IMR-90 (cell line): Measurements from ENCODE around the gene EXTL2. TPM values are rescaled to one million over a fixed set of nuclear protein-coding genes. Genes with fewer than 3 reads are reported as not detected.

Experiments used
- ATAC-seq: fragments of 200-7000 bp; cut with Tn5 transposase; 2 replicates; pipeline ENCODE4 v1.9.1; 2020; ENCODE audit warnings: low read depth, mild to moderate bottlenecking, moderate library complexity
- BruUV-seq: library from RNA; stranded (reverse); fragments of 400-500 nt; replicated peaks from 2 replicates; lab custom pipeline; 2021; lab: Mats Ljungman, UMichigan
- CTCF ChIA-PET: fragments of 300-600 bp; formaldehyde crosslinking; extraction: SDS; loops from one replicate; lab custom pipeline; 2021; ENCODE audit warnings: antibody characterized with exemption; lab: Yijun Ruan, JAX
- POLR2A ChIA-PET: fragments of 300-600 bp; sonication (Branson Sonifier 250); formaldehyde crosslinking; loops from one replicate; lab custom pipeline; 2022; ENCODE audit warnings: antibody characterized with exemption; ENCODE audit not compliant: unreplicated experiment; lab: Charles Lee
- DNase-seq: peaks from one replicate; pipeline ENCODE4 v3.0.0; 2013
- H2AFZ ChIP-seq: replicated peaks from 2 replicates; pipeline ENCODE3; 2013; ENCODE audit warnings: low read length, mild to moderate bottlenecking; ENCODE audit not compliant: poor library complexity
- H2AK5ac ChIP-seq: 2 replicates; pipeline ENCODE4 v1.6.1; 2013; ENCODE audit warnings: low read depth, low read length, inconsistent platforms
- H2AK9ac ChIP-seq: replicated peaks from 2 replicates; pipeline ENCODE3; 2013; ENCODE audit warnings: mild to moderate bottlenecking, low read depth, low read length, moderate library complexity; ENCODE audit not compliant: poor library complexity
- H2BK120ac ChIP-seq: 2 replicates; pipeline ENCODE4 v1.6.1; 2013; ENCODE audit warnings: low read depth, low read length, inconsistent platforms
- H2BK15ac ChIP-seq: 3 replicates; pipeline ENCODE4 v1.6.1; 2013; ENCODE audit warnings: low read depth, low read length, inconsistent platforms
- H2BK20ac ChIP-seq: 2 replicates; pipeline ENCODE4 v1.6.1; 2013; ENCODE audit warnings: low read depth, mild to moderate bottlenecking, inconsistent platforms, low read length, moderate library complexity
- H2BK5ac ChIP-seq: 2 replicates; pipeline ENCODE4 v1.6.1; 2013; ENCODE audit warnings: mild to moderate bottlenecking, low read depth, low read length, inconsistent platforms; ENCODE audit not compliant: poor library complexity, severe bottlenecking
- H3K14ac ChIP-seq: replicated peaks from 2 replicates; pipeline ENCODE4 v1.6.1; 2013; ENCODE audit warnings: low read depth, low read length, inconsistent platforms
- H3K18ac ChIP-seq: 2 replicates; pipeline ENCODE4 v1.6.1; 2013; ENCODE audit warnings: low read depth, low read length, control low read depth
- H3K23ac ChIP-seq: 2 replicates; pipeline ENCODE4 v1.6.1; 2013; ENCODE audit warnings: low read depth, low read length, inconsistent platforms
- H3K27ac ChIP-seq: 2 replicates; pipeline ENCODE4 v1.5.1; 2013; ENCODE audit warnings: mild to moderate bottlenecking, control low read depth, low read length; ENCODE audit not compliant: insufficient read depth
- H3K27me3 ChIP-seq: 2 replicates; pipeline ENCODE4 v1.6.1; 2013; ENCODE audit warnings: low read length; ENCODE audit not compliant: control insufficient read depth, insufficient read depth
- H3K36me3 ChIP-seq: 2 replicates; pipeline ENCODE4 v1.6.1; 2013; ENCODE audit warnings: low read length, mixed read lengths; ENCODE audit not compliant: control insufficient read depth, insufficient read depth
- H3K4ac ChIP-seq: 2 replicates; pipeline ENCODE4 v1.6.1; 2013; ENCODE audit warnings: low read depth, low read length, inconsistent platforms
- H3K4me1 ChIP-seq: 2 replicates; pipeline ENCODE4 v1.6.1; 2013; ENCODE audit warnings: low read length, mixed read lengths; ENCODE audit not compliant: control insufficient read depth, insufficient read depth
- H3K4me2 ChIP-seq: 2 replicates; pipeline ENCODE4 v1.6.1; 2013; ENCODE audit warnings: low read depth, mild to moderate bottlenecking, control low read depth, low read length, moderate library complexity
- H3K4me3 ChIP-seq: 2 replicates; pipeline ENCODE4 v1.5.1; 2013; ENCODE audit warnings: low read depth, mild to moderate bottlenecking, control low read depth, low read length, moderate library complexity; ENCODE audit not compliant: insufficient read depth
- H3K56ac ChIP-seq: 2 replicates; pipeline ENCODE4 v1.6.1; 2013; ENCODE audit warnings: low read length, inconsistent platforms; ENCODE audit not compliant: insufficient read depth; ENCODE audit errors: extremely low read depth
- H3K79me1 ChIP-seq, 2 experiments: 2 replicates each; pipeline ENCODE4 v1.6.1; 2013; ENCODE audit warnings: low read length in 2 of 2, inconsistent platforms in 1 of 2, low read depth in 1 of 2
- H3K9ac ChIP-seq: 2 replicates; pipeline ENCODE4 v1.6.1; 2013; ENCODE audit warnings: low read depth, low read length, control low read depth
- H3K9me1 ChIP-seq: 2 replicates; pipeline ENCODE4 v1.6.1; 2013; ENCODE audit warnings: low read length, inconsistent platforms; ENCODE audit not compliant: insufficient read depth
- H3K9me3 ChIP-seq: 2 replicates; pipeline ENCODE4 v1.6.1; 2013; ENCODE audit warnings: low read length; ENCODE audit not compliant: control insufficient read depth, insufficient read depth
- H4K20me1 ChIP-seq: 2 replicates; pipeline ENCODE4 v1.6.1; 2013; ENCODE audit warnings: low read length, inconsistent platforms; ENCODE audit not compliant: insufficient read depth
- H4K5ac ChIP-seq: 2 replicates; pipeline ENCODE4 v1.6.1; 2013; ENCODE audit warnings: mild to moderate bottlenecking, low read depth, low read length, control low read depth
- H4K8ac ChIP-seq, 2 experiments: 2 replicates each; pipeline ENCODE4 v1.6.1; 2013; ENCODE audit warnings: low read depth in 2 of 2, low read length in 2 of 2, control low read depth in 1 of 2, inconsistent platforms in 1 of 2
- H4K91ac ChIP-seq: 2 replicates; pipeline ENCODE4 v1.6.1; 2013; ENCODE audit warnings: low read depth, low read length, inconsistent platforms; ENCODE audit not compliant: insufficient read depth
- BHLHE40 ChIP-seq: fragments of 150-350 bp; IDR thresholded peaks from 2 replicates; pipeline ENCODE4 v1.6.1; 2016; ENCODE audit warnings: mild to moderate bottlenecking, low read depth, low read length
- CEBPB ChIP-seq: IDR thresholded peaks from 2 replicates; pipeline ENCODE4 v1.6.1; 2012; ENCODE audit warnings: low read depth, low read length, improper control_type of control experiment
- CHD1 ChIP-seq: IDR thresholded peaks from 2 replicates; pipeline ENCODE4 v1.6.1; 2012; ENCODE audit warnings: low read depth, low read length, improper control_type of control experiment
- CTCF ChIP-seq: conservative IDR thresholded peaks from 2 replicates; pipeline ENCODE4 v1.5.1; 2012; ENCODE audit warnings: mild to moderate bottlenecking, low read depth, low read length, improper control_type of control experiment
- ELK1 ChIP-seq: fragments of 150-350 bp; IDR thresholded peaks from 2 replicates; pipeline ENCODE4 v1.6.1; 2016; ENCODE audit warnings: low read depth, mild to moderate bottlenecking, low read length, moderate library complexity, borderline replicate concordance
- FOS ChIP-seq: fragments of 150-350 bp; IDR thresholded peaks from 2 replicates; pipeline ENCODE4 v1.6.1; 2016; ENCODE audit warnings: low read depth, low read length
- MAFK ChIP-seq: IDR thresholded peaks from 2 replicates; pipeline ENCODE4 v1.6.1; 2012; ENCODE audit warnings: low read depth, low read length, improper control_type of control experiment
- MAZ ChIP-seq: IDR thresholded peaks from 2 replicates; pipeline ENCODE4 v1.6.1; 2012; ENCODE audit warnings: low read depth, mild to moderate bottlenecking, low read length, improper control_type of control experiment, moderate library complexity, borderline replicate concordance
- MXI1 ChIP-seq: IDR thresholded peaks from 2 replicates; pipeline ENCODE4 v1.6.1; 2012; ENCODE audit warnings: low read depth, mild to moderate bottlenecking, low read length, moderate library complexity, borderline replicate concordance
- NFE2L2 ChIP-seq: fragments of 150-350 bp; IDR thresholded peaks from 2 replicates; pipeline ENCODE4 v1.6.1; 2016; ENCODE audit warnings: low read depth, mild to moderate bottlenecking, low read length
- POLR2A ChIP-seq: IDR thresholded peaks from 2 replicates; pipeline ENCODE4 v1.6.1; 2012; ENCODE audit warnings: mild to moderate bottlenecking, low read depth, low read length
- RAD21 ChIP-seq: IDR thresholded peaks from 2 replicates; pipeline ENCODE4 v1.6.1; 2012; ENCODE audit warnings: low read length, improper control_type of control experiment
- RCOR1 ChIP-seq: IDR thresholded peaks from 2 replicates; pipeline ENCODE4 v1.6.1; 2012; ENCODE audit warnings: mild to moderate bottlenecking, low read length, improper control_type of control experiment; ENCODE audit not compliant: insufficient replicate concordance
- RFX5 ChIP-seq: IDR thresholded peaks from 2 replicates; pipeline ENCODE4 v1.8.0; 2012; ENCODE audit warnings: low read depth, mild to moderate bottlenecking, low read length, moderate library complexity
- SMC3 ChIP-seq: fragments of 150-350 bp; IDR thresholded peaks from 2 replicates; pipeline ENCODE4 v1.6.1; 2016; ENCODE audit warnings: low read depth, mild to moderate bottlenecking, antibody characterized with exemption, low read length, moderate library complexity
- USF2 ChIP-seq: fragments of 150-350 bp; IDR thresholded peaks from 2 replicates; pipeline ENCODE4 v1.6.1; 2017; ENCODE audit warnings: mild to moderate bottlenecking, antibody characterized with exemption, low read length, low read depth
- WGBS, 2 experiments: methylation state at CpG; one replicate each; pipeline versions ENCODE4 v1.1.5 to v1.1.7; 2013; ENCODE audit warnings: missing lambda C conversion rate in 2 of 2; ENCODE audit not compliant: insufficient read length in 1 of 2; ENCODE audit errors: extremely low coverage in 2 of 2; 5-methylcytosine and 5-hydroxymethylcytosine counted together
- dilution Hi-C: fragments of 300-500 bp; cut with HindIII; formaldehyde crosslinking; loops from one replicate; pipeline ENCODE4 v1.14.3; 2018; ENCODE audit warnings: low sequenced_read_pairs; ENCODE audit not compliant: unreplicated experiment
- in situ Hi-C: fragments of 300-500 bp; cut with MboI; formaldehyde crosslinking; loops from 3 replicates; pipeline ENCODE4 v1.14.3; 2019; ENCODE audit warnings: low sequenced_read_pairs, inconsistent platforms, mixed read lengths
- intact Hi-C: fragments of 100-400 bp; cut with micrococcal nuclease; formaldehyde crosslinking; loops from 2 replicates; pipeline ENCODE4 v1.10.0; 2022
- polyA plus RNA-seq, 3 experiments: library from polyadenylated mRNA; depleted of rRNA; stranded (reverse); fragments of >200 nt; gene quantifications; 2 replicates each; pipeline ENCODE4 v1.2.3, GENCODE V29; 2012; ENCODE audit warnings: low replicate concordance in 1 of 3
- total RNA-seq: library from RNA; depleted of rRNA; stranded (reverse); fragments of >200 nt; gene quantifications from 2 replicates; pipeline ENCODE4 v1.2.3, GENCODE V29; 2012

EXTL2 gene
- total and polyA plus RNA-seq, 2 of the 4 experiments (the other 2 are of a cell fraction), result 24.9 to 27.6 TPM

GRCh38 chr1:100921110-100921706 is 26.6 kb upstream of the EXTL2 start:
- dilution Hi-C loops (no loop called here), in situ Hi-C loops (loop anchor here (5.0 kb wide), 1 partner anchor 321 kb away; no protein-coding TSS in a partner anchor), intact Hi-C loops (loop anchor here (1.0 kb wide), 3 partner anchors 317 to 436 kb away; no protein-coding TSS in a partner anchor)
- no peak overlapping the region for H3K9ac ChIP-seq
- H2AK5ac ChIP-seq, result no peak overlapping the region
- no CpG with 5 or more reads among the region's 3 CpGs for WGBS, 2 experiments
- H3K56ac ChIP-seq, result no peak overlapping the region
- H2AFZ ChIP-seq, result no peak overlapping the region
- H2BK20ac ChIP-seq, result no peak overlapping the region
- peak; percentile 62 for ATAC-seq
- no peak overlapping the region for H2AK9ac ChIP-seq
- H3K4me1 ChIP-seq, result no peaks in the 10 kb centered on the region
- H3K9me3 ChIP-seq, result no peaks in the 10 kb centered on the region
- H3K79me1 ChIP-seq, result peaks cover 9% of the 10 kb centered on the region in 2 experiments; a peak in 2 of 4 replicates
- CTCF ChIA-PET, result interaction anchor here (2.3 to 3.7 kb wide), 2 partner anchors 317 to 367 kb away, joined by 7 to 15 read pairs; no protein-coding TSS in a partner anchor
- H3K4me2 ChIP-seq, result no peak overlapping the region
- H2BK120ac ChIP-seq, result no peak overlapping the region
- no peak overlapping the region for H2BK5ac ChIP-seq
- no peak overlapping the region for H3K23ac ChIP-seq
- no peak overlapping the region for H3K27ac ChIP-seq
- no peak overlapping the region for H3K4me3 ChIP-seq
- H3K9me1 ChIP-seq, result no peaks in the 10 kb centered on the region
- H4K20me1 ChIP-seq, result no peaks in the 10 kb centered on the region
- H3K36me3 ChIP-seq, result peaks cover 12% of the 10 kb centered on the region
- H3K18ac ChIP-seq, result no peak overlapping the region
- POLR2A ChIA-PET, result no interaction called here
- no peaks in the 10 kb centered on the region for H3K27me3 ChIP-seq
- no peak overlapping the region for H4K8ac ChIP-seq
- TF ChIP-seq NFE2L2, result no peak
- TF ChIP-seq CTCF, result peak; percentile 71
- TF ChIP-seq SMC3, result peak; percentile 68
- no peak for TF ChIP-seq POLR2A
- peak; percentile 77 for TF ChIP-seq RAD21
- TF ChIP-seq MAFK, result no peak
- no peak for TF ChIP-seq BHLHE40
- TF ChIP-seq MAZ, result no peak
- TF ChIP-seq MXI1, result no peak
- TF ChIP-seq ELK1, result no peak
- TF ChIP-seq FOS, result no peak
- no peak for TF ChIP-seq RCOR1
- TF ChIP-seq RFX5, result no peak
- TF ChIP-seq USF2, result no peak
- no peak for TF ChIP-seq CEBPB
- no peak for TF ChIP-seq CHD1
- no peak overlapping the region for H2BK15ac ChIP-seq
- DNase-seq, result peak; percentile 65
- H4K91ac ChIP-seq, result no peak overlapping the region
- no peak overlapping the region for H4K5ac ChIP-seq
- H3K14ac ChIP-seq, result no peak overlapping the region
- no peak overlapping the region for H3K4ac ChIP-seq
- BruUV-seq, result no TSS peak
